Thyroid gland (tissue), 4 donors: ENCODE measurements around the gene FLAD1.

ENCODE experiments used
- CTCF ChIP-seq, 6 experiments: fragments of 200-600 bp in 3 of 6; fragments of 450-650 bp in 3 of 6; sonication (generic) in 3 of 6; IDR thresholded peaks; one replicate each; pipeline ENCODE4 v1.5.1; 2016 to 2019; ENCODE audit warnings: antibody characterized with exemption in 6 of 6, mild to moderate bottlenecking in 2 of 6, inconsistent platforms in 1 of 6, moderate library complexity in 1 of 6
- POLR2A ChIP-seq, 2 donors: fragments of 450-650 bp; IDR thresholded peaks; one replicate each; pipeline ENCODE4 v1.6.1; 2017; ENCODE audit warnings: antibody characterized with exemption in 2 of 2, mild to moderate bottlenecking in 2 of 2, moderate library complexity in 1 of 2

GRCh38 chr1:154989195-154989860, 6.2 kb downstream of the FLAD1 start:
- TF ChIP-seq CTCF (IDR thresholded peaks at IDR 0.05) (no peak), POLR2A (IDR thresholded peaks at IDR 0.05) (no peak)
